ENCODE results near the gene RAB3GAP2.
"Not testable (repeated sequence)": the region's sequence is repeated elsewhere in the genome, so short reads cannot be mapped to it uniquely, and the experiment has no call there.

GRCh38 chr1:220310147-220310546, 37.9 kb upstream of the RAB3GAP2 start:
- TF ChIP-seq CTCF (IDR thresholded peaks at IDR 0.05 in 4 of 5, conservative IDR thresholded peaks at IDR 0.05 in 1 of 5); POLR2A (IDR thresholded peaks at IDR 0.05): not testable (repeated sequence)
